Progenitor cell of endocrine pancreas (in vitro differentiated cells): ENCODE measurements around the gene EEF1A2. TPM values are rescaled to one million over a fixed set of nuclear protein-coding genes. Genes with fewer than 3 reads are reported as not detected.

ENCODE experiments used
- DNase-seq: peaks from one replicate; pipeline ENCODE4 v3.0.0; 2021; ENCODE audit warnings: low spot score; ENCODE audit not compliant: unreplicated experiment
- H3K27ac Mint-ChIP-seq: 2 replicates; pipeline ENCODE4 v1.8.0; 2021; ENCODE audit warnings: mild to moderate bottlenecking, moderate library complexity, mixed read lengths
- H3K27me3 Mint-ChIP-seq: 2 replicates; pipeline ENCODE4 v1.8.0; 2021; ENCODE audit warnings: mixed read lengths
- H3K36me3 Mint-ChIP-seq: 2 replicates; pipeline ENCODE4 v1.8.0; 2022; ENCODE audit warnings: mixed read lengths; ENCODE audit not compliant: insufficient read depth
- H3K4me1 Mint-ChIP-seq: 2 replicates; pipeline ENCODE4 v1.8.0; 2021; ENCODE audit warnings: low read depth, mixed read lengths
- H3K4me3 Mint-ChIP-seq: 2 replicates; pipeline ENCODE4 v1.8.0; 2021; ENCODE audit warnings: low read depth, mild to moderate bottlenecking, moderate library complexity, mixed read lengths
- H3K9me3 Mint-ChIP-seq: 2 replicates; pipeline ENCODE4 v1.8.0; 2021; ENCODE audit warnings: low read depth, mixed read lengths
- CTCF ChIP-seq: fragments of 200-600 bp; sonication (generic); IDR thresholded peaks from one replicate; pipeline ENCODE4 v1.5.0; 2021; ENCODE audit warnings: antibody characterized with exemption, mild to moderate bottlenecking; ENCODE audit not compliant: unreplicated experiment
- total RNA-seq: library from RNA; stranded (reverse); gene quantifications from 2 replicates; pipeline ENCODE4 v1.2.1, GENCODE V29; 2021

EEF1A2 gene
- total RNA-seq, 1 donor from 2014 or later = 11.0 TPM

DNA sequence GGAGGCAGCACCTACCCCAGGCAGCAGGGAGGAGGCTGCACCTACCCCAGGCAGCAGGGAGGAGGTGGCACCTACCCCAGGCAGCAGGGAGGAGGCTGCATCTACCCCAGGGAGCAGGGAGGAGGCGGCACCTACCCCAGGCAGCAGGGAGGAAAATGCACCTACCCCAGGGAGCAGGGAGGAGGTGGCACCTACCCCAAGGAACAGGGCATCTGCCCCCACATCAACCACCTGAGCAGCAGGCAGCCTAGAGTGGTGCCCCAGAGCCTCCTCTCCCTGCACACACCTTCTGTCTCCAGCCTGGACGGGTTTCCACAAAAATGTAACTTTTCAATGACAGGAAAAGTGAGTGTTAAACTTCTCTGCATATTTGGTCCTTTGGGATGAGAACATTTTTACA is 36.6 kb downstream of the EEF1A2 start:
- no peaks in the 10 kb centered on the region for H3K36me3 Mint-ChIP-seq
- no peak for TF ChIP-seq CTCF
- no peak overlapping the region for H3K27ac Mint-ChIP-seq
- H3K4me1 Mint-ChIP-seq = peaks cover 2% of the 10 kb centered on the region
- H3K4me3 Mint-ChIP-seq = no peak overlapping the region
- peaks cover 20% of the 10 kb centered on the region for H3K27me3 Mint-ChIP-seq
- no peaks in the 10 kb centered on the region for H3K9me3 Mint-ChIP-seq
- DNase-seq = no peak

DNA sequence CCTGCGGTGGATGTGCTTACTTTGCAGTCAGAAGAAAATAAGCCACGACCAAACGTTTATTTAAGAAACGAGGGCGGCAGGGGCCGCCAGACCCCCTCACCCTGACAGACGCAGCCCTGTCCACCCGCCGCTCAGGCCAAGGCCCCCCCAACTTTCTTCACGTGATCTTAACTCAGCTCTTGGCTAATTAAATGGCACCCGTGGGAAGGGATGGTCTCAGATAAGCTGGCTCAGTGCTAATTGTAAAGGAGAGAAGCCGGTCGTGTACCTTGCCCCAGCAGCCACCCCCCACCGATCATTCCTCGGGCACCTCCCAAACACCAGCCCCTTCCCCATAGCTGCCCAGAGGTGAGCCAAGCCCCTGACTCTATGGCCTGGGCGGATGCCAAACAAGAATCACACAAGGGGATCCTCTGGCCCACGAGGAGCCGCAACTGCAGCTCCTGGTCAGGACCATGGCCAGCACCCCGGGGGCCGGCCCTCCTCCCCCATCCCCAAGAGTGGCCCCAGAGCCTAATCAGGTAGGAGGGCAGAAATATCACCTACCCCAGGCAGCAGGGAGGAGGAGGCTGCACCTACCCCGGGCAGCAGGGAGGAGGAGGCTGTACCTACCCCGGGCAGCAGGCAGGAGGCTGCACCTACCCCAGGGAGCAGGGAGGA is 37.6 kb downstream of the EEF1A2 start:
- Mint-ChIP-seq H3K4me1 (peaks cover 2% of the 10 kb centered on the region), H3K27me3 (peaks cover 17% of the 10 kb centered on the region), H3K27ac (no peak overlapping the region), H3K36me3 (no peaks in the 10 kb centered on the region), H3K9me3 (no peaks in the 10 kb centered on the region), H3K4me3 (no peak overlapping the region)
- TF ChIP-seq CTCF = no peak
- peak; percentile 51 for DNase-seq

DNA sequence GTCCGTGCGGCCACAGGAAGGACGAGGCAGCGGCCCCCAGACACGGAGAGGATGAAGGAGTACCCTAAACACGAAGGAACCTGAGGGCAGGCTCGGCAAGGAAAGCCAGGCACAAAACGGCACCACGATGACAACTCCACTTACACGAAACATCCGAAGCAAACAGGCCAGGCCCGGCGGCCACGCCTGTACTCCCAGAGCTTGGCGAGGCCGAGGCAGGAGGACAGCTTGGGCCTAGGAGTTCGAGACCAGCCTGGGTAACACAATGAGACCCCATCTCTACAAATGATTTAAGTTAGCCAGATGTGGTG is 39.9 kb downstream of the EEF1A2 start:
- no peak for DNase-seq
- H3K4me1 Mint-ChIP-seq = peaks cover 2% of the 10 kb centered on the region
- H3K27me3 Mint-ChIP-seq = peaks cover 13% of the 10 kb centered on the region
- no peak overlapping the region for H3K4me3 Mint-ChIP-seq
- no peak overlapping the region for H3K27ac Mint-ChIP-seq
- no peak for TF ChIP-seq CTCF
- H3K9me3 Mint-ChIP-seq = no peaks in the 10 kb centered on the region
- no peaks in the 10 kb centered on the region for H3K36me3 Mint-ChIP-seq

- Mint-ChIP-seq H3K4me1 (peaks cover 2% of the 10 kb centered on the region), H3K9me3 (no peaks in the 10 kb centered on the region), H3K27me3 (peaks cover 11% of the 10 kb centered on the region), H3K27ac (no peak overlapping the region), H3K36me3 (no peaks in the 10 kb centered on the region), H3K4me3 (no peak overlapping the region)
- no peak for DNase-seq
- TF ChIP-seq CTCF = no peak
Observed at GRCh38 chr20:63458170-63459069, 40.5 kb downstream of the EEF1A2 start.

DNA sequence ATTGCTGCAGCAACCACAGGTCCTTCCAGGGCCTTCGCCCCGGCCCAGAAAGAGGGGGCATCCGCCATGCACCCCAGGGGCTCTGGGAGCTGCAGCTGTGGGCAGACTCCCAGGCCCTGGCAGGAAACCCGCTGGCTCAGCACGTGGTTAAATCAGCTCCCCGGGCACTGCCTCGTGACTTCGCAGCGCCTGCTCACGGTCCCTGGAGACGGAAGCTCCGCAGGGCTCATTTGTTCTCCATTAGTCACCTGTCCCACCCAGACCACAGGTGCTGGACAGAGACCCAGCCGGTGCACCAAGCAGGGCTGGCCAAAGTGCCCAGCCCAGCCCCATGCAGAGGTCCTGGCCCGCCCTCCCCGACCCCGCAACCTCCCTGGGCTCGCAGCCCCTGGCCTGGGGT is 41.1 kb downstream of the EEF1A2 start:
- Mint-ChIP-seq H3K27me3 (peaks cover 8% of the 10 kb centered on the region), H3K9me3 (no peaks in the 10 kb centered on the region), H3K36me3 (no peaks in the 10 kb centered on the region), H3K4me1 (peaks cover 2% of the 10 kb centered on the region), H3K4me3 (no peak overlapping the region), H3K27ac (no peak overlapping the region)
- no peak for DNase-seq
- no peak for TF ChIP-seq CTCF
